Heart left ventricle (tissue), 16 donors: ENCODE data around the gene YES1. TPM values are rescaled to one million over a fixed set of nuclear protein-coding genes. Genes with fewer than 3 reads are reported as not detected.

ENCODE experiments used
- ATAC-seq, 4 donors: fragments of 200-7000 bp; cut with Tn5 transposase; one replicate each; pipeline ENCODE4 v1.9.1; 2020 to 2022; ENCODE audit warnings: moderate library complexity in 4 of 4, mild to moderate bottlenecking in 3 of 4, moderate number of reproducible peaks in 1 of 4
- DNase-seq, 5 donors: peaks; one replicate each; pipeline ENCODE4 v3.0.0-alpha.2; 2020
- H3K27ac ChIP-seq, 12 donors: fragments of 200-600 bp; sonication (generic) in 4 of 12; one replicate each; pipeline versions ENCODE4 v1.5.0 to v1.8.0; 2016 to 2022; ENCODE audit warnings: mild to moderate bottlenecking in 2 of 12
- H3K27me3 ChIP-seq, 9 donors: fragments of 200-600 bp; sonication (generic) in 2 of 9; one replicate each; pipeline versions ENCODE4 v1.5.1 to v1.8.0; 2016 to 2022; ENCODE audit warnings: mild to moderate bottlenecking in 3 of 9
- H3K36me3 ChIP-seq, 9 donors: fragments of 200-600 bp; sonication (generic) in 2 of 9; one replicate each; pipeline versions ENCODE4 v1.5.0 to v1.8.0; 2018 to 2022; ENCODE audit warnings: mild to moderate bottlenecking in 2 of 9
- H3K4me1 ChIP-seq, 12 donors: fragments of 200-600 bp; sonication (generic) in 4 of 12; one replicate each; pipeline versions ENCODE4 v1.5.0 to v1.8.0; 2016 to 2022; ENCODE audit warnings: mild to moderate bottlenecking in 3 of 12
- H3K4me3 ChIP-seq, 12 donors: fragments of 200-600 bp; sonication (generic) in 4 of 12; one replicate each; pipeline versions ENCODE4 v1.5.0 to v1.8.0; 2017 to 2022; ENCODE audit warnings: mild to moderate bottlenecking in 9 of 12, moderate library complexity in 4 of 12
- H3K9me3 ChIP-seq, 12 donors: fragments of 200-600 bp; sonication (generic) in 4 of 12; one replicate each; pipeline versions ENCODE4 v1.5.0 to v1.8.0; 2016 to 2022; ENCODE audit warnings: mild to moderate bottlenecking in 1 of 12
- CTCF ChIP-seq, 12 donors: fragments of 200-600 bp; sonication (generic) in 4 of 12; IDR thresholded peaks; one replicate each; pipeline versions ENCODE4 v1.5.0 to v1.8.0; 2018 to 2022; ENCODE audit warnings: antibody characterized with exemption in 12 of 12, mild to moderate bottlenecking in 5 of 12
- POLR2A ChIP-seq, 2 donors: fragments of 450-650 bp; IDR thresholded peaks; one replicate each; pipeline ENCODE4 v1.6.1; 2017; ENCODE audit warnings: antibody characterized with exemption in 2 of 2, mild to moderate bottlenecking in 2 of 2, moderate library complexity in 2 of 2
- WGBS, 4 donors: extraction: QIAGEN DNeasy Blood & Tissue Kit in 2 of 4; methylation state at CpG; one replicate each; pipeline versions ENCODE4 v1.1.5 to v1.1.7; 2013 to 2018; 5-methylcytosine and 5-hydroxymethylcytosine counted together
- intact Hi-C, 10 donors: fragments of 100-400 bp; cut with DNase I; formaldehyde crosslinking; loops; one replicate each; pipeline versions ENCODE4 v1.11.1 to v1.14.2; 2022
- polyA plus RNA-seq, 2 donors: library from polyadenylated mRNA; stranded (reverse); fragments of 200-250 nt; gene quantifications; one replicate each; pipeline ENCODE4 v1.2.3, GENCODE V29; 2013
- total RNA-seq, 9 donors: library from RNA; depleted of rRNA in 2 of 9; stranded (reverse); fragments of >200 nt in 2 of 9; fragmentation: NEBNext Ultra II Directional in 3 of 9; extraction: Animal tissue kit (Norgen Biotek cat#: 25700) in 3 of 9; gene quantifications; one replicate each; pipeline versions ENCODE4 v1.1.0 to v1.2.4, GENCODE V29; 2016 to 2023
- donor health status: ischemic (EF 13 %, LVEDD 7.1; RV severe dilation, severe dysfunction).
- donor health status: healthy with polysubstance abuse.
- donor health status: DM: no; HTN: yes; CAD: no.
- donor health status: DM: no; HTN: no; CAD: no.
- donor health status: ischemic (EF 25% LVEDD 6.9; RV normal size, moderate dysfunction).
- donor health status: ischemic (EF 25% LVEDD 5.7; RV mildly dilated, moderate dysfunction).
- donor health status: healthy.
- donor health status: DM: yes; HTN: yes; CAD: no.
- donor health status: ischemic (EF 35%, LVEDD 5.7; RV mildly dilated, moderate dysfunction).
- donor health status: nonischemic (EF 11% LVEDD 7.7; RV severe dilation, severe dysfunction).
- donor health status: DM: yes; HTN: yes; CAD: no.
- donor health status: PGD.
- donor health status: ischemic (EF 29% LVEDD 5.4; RV normal size, mild dysfunction).
- donor health status: nonischemic (EF 23%, LVEDD 6.1; RV moderate dilation, normal function).

The YES1 gene
- total and polyA plus RNA-seq, 11 donors = 7.1 to 50.2 (median 23.5) TPM

- intact Hi-C loops = loop anchor here in 2 of 10 donors (5.0 kb wide), 2 partner anchors 62 to 72 kb away; no protein-coding TSS in a partner anchor
- Histone ChIP-seq H3K9me3 (no peaks in the 10 kb centered on the region), H3K27me3 (peaks cover 0 to 65% (median 0%) of the 10 kb centered on the region in 9 donors), H3K27ac (peak overlapping the region in 3 of 12 donors; percentile 91 to 97 (median 97)), H3K4me1 (peaks cover 0 to 31% (median 13%) of the 10 kb centered on the region in 12 donors), H3K36me3 (no peaks in the 10 kb centered on the region), H3K4me3 (no peak overlapping the region)
- DNase-seq (no peak), ATAC-seq (no peak)
- TF ChIP-seq POLR2A (IDR thresholded peaks at IDR 0.05) (no peak), CTCF (IDR thresholded peaks at IDR 0.05) (no peak)
- WGBS, 4 donors = 66 to 73% (median 69%) methylated on average over 4 of the region's 4 CpGs
These were observed 2.5 kb upstream of the YES1 start for GRCh38 chr18:814300-815084.

- peak overlapping the region; percentile 70 to 98 (median 91) for H3K4me3 ChIP-seq
- ATAC-seq (peak in 2 of 4 donors; percentile 3 to 54), DNase-seq (no peak)
- H3K9me3 ChIP-seq = no peaks in the 10 kb centered on the region
- 38 to 46% (median 40%) methylated on average over 17 to 18 of the region's 18 CpGs for WGBS, 4 donors
- TF ChIP-seq CTCF (IDR thresholded peaks at IDR 0.05) = no peak
- no peak for TF ChIP-seq POLR2A (IDR thresholded peaks at IDR 0.05)
- peaks cover 0 to 41% (median 17%) of the 10 kb centered on the region in 12 donors for H3K4me1 ChIP-seq
- no peaks in the 10 kb centered on the region for H3K36me3 ChIP-seq
- H3K27ac ChIP-seq = peak overlapping the region; percentile 89 to 98 (median 96)
- H3K27me3 ChIP-seq = peaks cover 0 to 61% (median 0%) of the 10 kb centered on the region in 9 donors
- intact Hi-C loops = no loop called here
These were observed 1.4 kb upstream of the YES1 start for GRCh38 chr18:813172-814071.

- H3K27ac ChIP-seq = peak overlapping the region; percentile 89 to 98 (median 96)
- no peaks in the 10 kb centered on the region for H3K9me3 ChIP-seq
- TF ChIP-seq CTCF (IDR thresholded peaks at IDR 0.05) (no peak), POLR2A (IDR thresholded peaks at IDR 0.05) (peak in 1 of 2 donors; percentile 47)
- DNase-seq (peak; percentile 82 to 90 (median 88)), ATAC-seq (peak; percentile 75 to 93 (median 88))
- H3K4me3 ChIP-seq = peak overlapping the region; percentile 70 to 98 (median 91)
- H3K27me3 ChIP-seq = peaks cover 0 to 62% (median 0%) of the 10 kb centered on the region in 9 donors
- intact Hi-C loops = no loop called here
- H3K36me3 ChIP-seq = no peaks in the 10 kb centered on the region
- 0 to 1% (median 0%) methylated on average over 18 to 66 of the region's 66 CpGs for WGBS, 4 donors
- H3K4me1 ChIP-seq = peaks cover 0 to 48% (median 25%) of the 10 kb centered on the region in 12 donors
These were observed 532 bp upstream of the YES1 start for GRCh38 chr18:812376-813171.
